NCI-H2196 treated with DMSO at 0.1 percent for 48 hours (cell line): ENCODE measurements around the gene MROH8.
"Not testable (repeated sequence)": the region's sequence is repeated elsewhere in the genome, so short reads cannot be mapped to it uniquely, and the experiment has no call there.

ENCODE experiments used
- DNase-seq: peaks from one replicate; lab custom pipeline; 2025; ENCODE audit not compliant: unreplicated experiment; lab: John Stamatoyannopoulos, UW

MROH8 gene

GRCh38 chr20:37095599-37096414 lies 83.5 kb downstream of the MROH8 start, which contains the start of gene RBL1:
Gene RBL1, minus strand, starts transcription at chr20:37095997. Its CDS starts 69 bp downstream, at chr20:37095928.
- DNase-seq, result peak; percentile 89

GRCh38 chr20:37095108-37095598 lies 84.2 kb downstream of the MROH8 start:
- DNase-seq, result no peak

- no peak for DNase-seq
Observed at GRCh38 chr20:37090407-37090806, 88.9 kb downstream of the MROH8 start.

- DNase-seq, result no peak
Observed at GRCh38 chr20:37081717-37082289, 97.5 kb downstream of the MROH8 start.

- no peak for DNase-seq
Observed at GRCh38 chr20:37077009-37077408, 102.3 kb downstream of the MROH8 start.

GRCh38 chr20:37075932-37076685 lies 103.2 kb downstream of the MROH8 start:
- no peak for DNase-seq

GRCh38 chr20:37072293-37073196 lies 106.8 kb downstream of the MROH8 start:
- no peak for DNase-seq

GRCh38 chr20:37071481-37071911 lies 107.9 kb downstream of the MROH8 start:
- no peak for DNase-seq

GRCh38 chr20:37069563-37069962 lies 109.8 kb downstream of the MROH8 start:
- DNase-seq, result not testable (repeated sequence)

- no peak for DNase-seq
Observed at GRCh38 chr20:37066168-37066567, 113.2 kb downstream of the MROH8 start.

- no peak for DNase-seq
Observed at GRCh38 chr20:37055276-37055675, 124.1 kb downstream of the MROH8 start.

GRCh38 chr20:37053230-37053950 lies 126.0 kb downstream of the MROH8 start:
- no peak for DNase-seq
